NCI-H187 treated with DMSO at 0.1 percent for 48 hours (cell line): ENCODE measurements around the gene CRAMP1.
"Not testable (repeated sequence)": the region's sequence is repeated elsewhere in the genome, so short reads cannot be mapped to it uniquely, and the experiment has no call there.

Experiments
- DNase-seq: peaks from one replicate; lab custom pipeline; 2025; lab: John Stamatoyannopoulos, UW

The CRAMP1 gene, protein sequence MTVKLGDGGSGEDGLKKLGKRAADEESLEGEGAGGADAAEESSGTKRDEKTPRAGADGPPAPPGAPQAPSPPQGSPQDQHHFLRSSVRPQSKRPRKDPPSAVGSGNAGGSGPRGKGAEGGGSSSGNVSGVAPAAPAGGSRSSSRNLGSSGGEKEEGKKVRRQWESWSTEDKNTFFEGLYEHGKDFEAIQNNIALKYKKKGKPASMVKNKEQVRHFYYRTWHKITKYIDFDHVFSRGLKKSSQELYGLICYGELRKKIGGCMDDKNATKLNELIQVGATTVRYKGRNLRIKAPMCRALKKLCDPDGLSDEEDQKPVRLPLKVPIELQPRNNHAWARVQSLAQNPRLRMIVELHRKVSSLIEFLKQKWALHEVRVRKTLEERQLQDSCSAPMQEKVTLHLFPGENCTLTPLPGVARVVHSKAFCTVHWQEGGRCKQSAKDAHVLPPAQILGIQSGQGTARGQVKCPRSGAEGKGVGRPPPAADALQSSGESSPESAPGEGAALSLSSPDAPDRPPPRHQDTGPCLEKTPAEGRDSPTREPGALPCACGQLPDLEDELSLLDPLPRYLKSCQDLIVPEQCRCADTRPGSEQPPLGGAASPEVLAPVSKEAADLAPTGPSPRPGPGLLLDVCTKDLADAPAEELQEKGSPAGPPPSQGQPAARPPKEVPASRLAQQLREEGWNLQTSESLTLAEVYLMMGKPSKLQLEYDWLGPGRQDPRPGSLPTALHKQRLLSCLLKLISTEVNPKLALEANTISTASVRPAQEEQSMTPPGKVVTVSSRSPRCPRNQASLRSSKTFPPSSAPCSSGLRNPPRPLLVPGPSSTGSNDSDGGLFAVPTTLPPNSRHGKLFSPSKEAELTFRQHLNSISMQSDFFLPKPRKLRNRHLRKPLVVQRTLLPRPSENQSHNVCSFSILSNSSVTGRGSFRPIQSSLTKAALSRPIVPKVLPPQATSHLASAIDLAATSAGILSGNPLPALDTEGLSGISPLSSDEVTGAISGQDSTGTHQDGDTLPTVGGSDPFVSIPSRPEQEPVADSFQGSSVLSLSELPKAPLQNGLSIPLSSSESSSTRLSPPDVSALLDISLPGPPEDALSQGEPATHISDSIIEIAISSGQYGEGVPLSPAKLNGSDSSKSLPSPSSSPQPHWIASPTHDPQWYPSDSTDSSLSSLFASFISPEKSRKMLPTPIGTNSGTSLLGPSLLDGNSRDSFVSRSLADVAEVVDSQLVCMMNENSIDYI (N-terminal part only)

DNA sequence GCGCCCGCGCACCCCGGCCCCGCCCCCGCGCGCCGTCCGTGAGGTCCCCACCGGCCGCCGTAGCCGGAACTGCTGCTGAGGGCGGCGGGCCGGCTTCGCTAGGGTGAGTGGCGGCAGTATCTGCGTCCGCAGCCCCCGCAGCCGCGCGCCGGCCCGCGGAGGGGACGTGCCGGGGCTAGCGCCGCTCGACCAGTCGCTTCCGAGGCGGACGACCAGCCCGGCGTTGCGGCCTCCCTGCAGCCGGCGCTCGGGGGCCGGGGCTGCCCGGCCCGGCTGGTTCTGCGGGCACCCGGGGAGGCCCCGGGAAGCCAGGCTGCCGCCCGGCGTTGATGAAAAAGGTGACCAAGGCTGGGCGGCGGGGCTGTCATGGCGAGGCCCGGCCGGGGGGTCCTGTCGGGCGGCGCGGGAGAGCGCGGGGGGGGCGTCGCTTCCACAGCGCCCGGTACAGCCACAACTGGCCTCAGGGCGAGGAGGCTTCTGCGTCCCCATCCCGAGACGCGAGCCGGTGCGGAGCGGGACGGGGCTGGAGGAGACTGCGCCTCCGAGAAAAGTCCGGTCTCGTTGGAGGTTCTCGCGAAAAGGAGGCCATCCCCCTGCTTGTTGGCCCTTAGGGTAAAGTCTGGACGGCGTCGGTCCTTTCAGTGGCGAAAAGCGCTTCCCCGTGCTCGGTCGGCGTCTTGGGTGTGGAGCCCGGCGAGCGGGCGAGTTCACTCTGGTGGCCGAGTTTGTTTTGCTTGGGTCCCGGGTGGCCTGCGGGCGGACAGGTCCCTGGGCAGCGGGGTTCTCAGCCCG is at the start of gene CRAMP1:
CRAMP1 (plus strand) TSS at position 41 of the 792 bp plus-strand sequence. CDS start 2,280 bp downstream, outside the sequence.
- no peak for DNase-seq

DNA sequence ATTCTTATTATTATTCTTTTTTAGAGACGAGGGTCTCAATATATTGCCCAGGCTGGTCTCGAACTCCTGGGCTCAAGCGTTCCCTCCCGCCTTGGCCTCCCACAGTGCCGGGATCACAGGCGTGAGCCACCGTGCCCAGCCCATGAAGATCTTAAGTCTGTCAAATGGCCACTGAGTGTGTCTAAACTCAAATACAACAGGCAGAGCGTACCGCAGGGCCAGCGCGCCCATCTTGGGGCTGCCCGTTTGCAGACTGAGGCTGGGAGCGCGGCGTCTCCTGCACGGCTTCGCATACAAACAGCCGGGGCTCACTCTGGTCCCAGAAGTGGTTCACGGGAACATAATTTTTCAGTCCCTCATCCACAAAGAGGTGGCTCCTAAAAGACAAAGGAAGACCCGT is 48.4 kb upstream of the CRAMP1 start:
- no peak for DNase-seq

DNA sequence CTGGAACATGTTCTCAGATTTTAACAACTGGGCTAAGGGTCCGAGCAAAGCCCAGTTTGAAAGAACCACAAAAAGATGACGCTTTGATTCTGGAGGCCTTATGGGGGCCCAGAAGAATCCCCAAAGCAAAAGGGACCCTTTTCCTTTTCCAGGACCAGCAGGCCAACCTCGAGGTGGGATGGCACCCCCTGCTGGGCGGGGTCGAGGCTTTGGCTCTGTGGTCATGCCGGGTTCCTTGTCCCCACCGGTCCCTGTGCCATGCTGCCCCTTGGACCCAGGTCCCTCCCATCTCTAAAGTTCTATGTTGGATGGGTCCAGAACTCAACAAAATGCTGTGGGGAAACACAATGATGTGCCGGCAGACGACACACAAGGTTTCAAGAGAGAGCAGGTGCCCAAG is 47.8 kb upstream of the CRAMP1 start:
- DNase-seq = no peak

DNA sequence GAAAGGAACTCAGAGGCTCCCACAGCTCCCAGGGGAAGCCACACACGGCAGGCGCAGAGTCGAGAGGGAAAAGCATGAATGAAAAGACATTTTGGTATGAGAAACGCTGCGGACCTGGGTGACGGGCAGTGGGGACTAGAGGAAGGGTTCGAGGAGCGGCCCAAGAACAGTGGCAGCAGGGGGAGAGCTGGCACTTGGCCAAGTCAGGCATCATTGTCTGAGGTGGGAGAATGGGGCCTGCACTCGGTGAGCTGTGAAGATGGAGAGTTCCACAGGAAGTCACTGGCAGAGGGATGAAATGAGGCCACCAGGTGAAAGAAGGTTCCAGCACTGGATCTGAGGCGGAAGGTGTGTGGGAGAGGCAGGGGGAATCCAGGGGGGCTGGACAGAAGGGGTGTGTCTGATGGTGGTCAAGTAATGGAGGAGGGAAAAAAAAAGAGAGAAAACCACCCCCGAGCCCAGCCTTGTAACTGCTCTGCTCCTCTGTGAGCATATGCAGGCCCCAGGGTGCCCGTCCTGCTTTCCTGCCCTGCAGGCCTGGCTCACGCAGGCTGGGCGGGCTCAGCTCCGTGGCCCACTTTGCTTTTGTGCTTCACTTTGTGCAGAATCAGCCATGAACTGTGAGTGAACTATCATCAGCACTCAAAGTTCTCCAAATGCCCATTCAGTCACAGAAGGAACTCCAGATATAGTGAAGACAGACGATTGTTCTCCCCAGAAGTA is 46.9 kb upstream of the CRAMP1 start:
- DNase-seq = no peak

DNA sequence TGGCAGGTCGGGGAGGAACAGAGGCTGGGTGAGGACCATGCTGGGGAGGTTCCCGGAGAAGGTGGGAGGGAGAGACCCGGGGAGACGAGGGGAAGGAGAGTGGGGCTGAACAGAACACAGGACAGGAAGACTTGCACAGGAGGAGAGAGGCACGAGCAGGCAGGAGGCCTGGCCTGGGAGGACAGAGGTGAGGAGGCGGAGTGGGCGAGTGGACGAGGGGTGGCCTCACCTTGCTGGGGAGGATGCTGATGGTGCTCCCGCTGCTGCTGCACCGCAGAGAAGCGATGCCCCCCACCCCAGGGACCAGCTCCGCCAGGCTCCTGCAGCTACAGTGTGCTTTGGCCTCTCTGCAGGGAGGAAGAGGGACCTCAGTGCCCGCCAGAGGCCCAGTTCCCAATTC is 44.2 kb upstream of the CRAMP1 start:
- DNase-seq = no peak

DNA sequence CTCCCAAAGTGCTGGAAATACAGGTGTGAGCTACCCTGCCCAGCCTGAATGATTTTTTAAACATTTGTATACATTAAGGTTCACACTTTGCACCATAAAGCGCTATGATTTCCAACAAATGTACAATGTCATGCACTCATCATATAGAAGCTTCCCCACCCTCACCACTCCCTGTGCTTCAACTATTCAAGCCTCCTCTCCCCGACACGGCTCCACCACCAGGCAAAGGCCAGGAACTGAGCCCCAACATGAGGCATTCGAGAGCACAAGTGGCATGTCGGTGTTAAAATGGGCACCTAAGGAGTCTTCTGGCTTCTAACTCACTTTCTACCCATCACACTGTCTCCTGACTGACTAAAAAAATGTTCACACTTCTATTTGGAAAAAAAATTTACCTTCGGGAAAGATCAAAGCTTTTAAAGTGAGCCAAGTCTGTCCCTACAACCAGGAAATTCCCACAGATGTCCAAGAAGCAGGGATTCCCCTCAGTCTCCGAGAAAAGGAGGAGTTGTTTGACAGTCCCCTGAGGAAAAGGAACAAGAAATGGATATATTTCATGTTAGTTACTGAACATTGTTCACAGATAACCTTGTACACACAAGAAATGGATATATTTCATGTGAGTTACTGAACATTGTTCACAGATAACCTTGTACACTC is 41.0 kb upstream of the CRAMP1 start:
- no peak for DNase-seq

DNA sequence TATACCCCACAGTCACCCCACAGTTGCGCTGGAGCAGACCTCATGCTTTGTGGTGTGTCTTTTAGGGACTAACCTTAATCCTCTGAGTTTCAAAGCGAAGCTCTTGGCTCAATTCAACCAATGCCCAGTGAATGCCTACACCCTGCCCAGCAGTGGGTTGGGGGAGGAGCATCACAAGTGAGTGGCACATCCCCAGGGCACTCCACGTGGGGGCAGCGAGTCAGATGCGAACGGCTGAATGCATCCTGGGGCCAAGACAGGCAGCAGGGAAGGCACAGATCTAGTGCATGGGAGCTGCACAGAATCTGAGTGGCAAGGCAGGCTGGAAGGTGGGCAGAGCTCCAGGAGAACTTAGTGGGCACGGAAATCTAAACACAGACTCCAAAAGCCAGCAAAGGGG is 39.5 kb upstream of the CRAMP1 start:
- no peak for DNase-seq

DNA sequence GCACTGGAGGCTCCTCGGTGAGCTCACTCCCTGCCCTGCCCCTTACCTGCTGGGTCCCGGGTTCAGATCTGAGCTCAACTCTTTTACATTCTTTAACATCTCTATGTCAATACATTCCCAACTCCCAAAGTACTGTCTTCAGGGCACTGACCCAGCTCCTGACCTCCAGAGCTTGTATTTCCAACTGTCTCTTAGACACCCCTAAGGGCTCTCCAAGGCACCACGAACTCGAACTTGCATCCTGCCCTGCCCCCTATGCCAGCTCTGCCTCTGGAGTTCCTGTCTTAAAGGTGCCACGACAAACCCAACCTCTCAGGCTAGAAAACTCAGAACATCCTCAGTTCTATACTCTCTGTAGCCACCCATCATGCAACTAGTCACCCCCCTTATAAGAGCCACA is 38.9 kb upstream of the CRAMP1 start:
- no peak for DNase-seq

DNA sequence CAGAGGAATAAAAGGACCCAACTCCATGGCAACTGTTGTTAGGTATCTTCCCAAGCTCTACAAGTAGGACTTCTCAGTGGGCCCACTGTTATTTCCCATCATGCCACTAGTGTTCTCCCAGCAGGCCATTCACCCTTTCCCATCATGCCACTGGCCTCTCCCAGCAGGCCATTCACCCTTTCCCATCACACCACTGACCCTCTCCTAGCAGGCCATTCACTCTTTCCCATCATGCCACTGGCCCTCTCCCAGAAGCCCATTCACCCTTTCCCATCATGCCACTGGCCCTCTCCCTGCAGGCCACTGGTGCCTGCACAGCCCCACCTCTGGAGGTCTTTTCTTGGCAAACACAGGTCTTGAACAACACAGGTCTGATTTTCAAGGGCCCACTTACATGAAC is 36.6 kb upstream of the CRAMP1 start:
- DNase-seq = no peak

DNA sequence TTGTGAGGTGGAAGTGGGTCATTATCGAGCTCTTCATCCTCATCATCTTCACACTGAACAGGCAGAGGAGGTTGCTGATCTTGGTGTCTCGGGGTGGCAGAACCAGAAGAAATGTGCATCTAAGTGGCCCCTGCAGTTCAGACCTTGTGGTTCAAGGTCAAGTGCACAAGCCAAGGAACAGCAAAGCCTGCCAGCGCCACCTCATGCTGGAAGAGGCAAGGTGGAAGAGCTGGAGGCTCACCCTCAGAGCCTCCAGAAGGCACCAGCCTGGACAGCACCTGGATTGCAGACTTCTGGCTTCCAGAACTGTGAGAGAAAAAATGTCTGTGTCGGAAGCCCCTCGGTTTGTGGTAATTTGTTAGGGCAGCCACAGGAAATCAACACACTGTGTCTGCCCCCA is 32.9 kb upstream of the CRAMP1 start:
- DNase-seq = no peak

DNA sequence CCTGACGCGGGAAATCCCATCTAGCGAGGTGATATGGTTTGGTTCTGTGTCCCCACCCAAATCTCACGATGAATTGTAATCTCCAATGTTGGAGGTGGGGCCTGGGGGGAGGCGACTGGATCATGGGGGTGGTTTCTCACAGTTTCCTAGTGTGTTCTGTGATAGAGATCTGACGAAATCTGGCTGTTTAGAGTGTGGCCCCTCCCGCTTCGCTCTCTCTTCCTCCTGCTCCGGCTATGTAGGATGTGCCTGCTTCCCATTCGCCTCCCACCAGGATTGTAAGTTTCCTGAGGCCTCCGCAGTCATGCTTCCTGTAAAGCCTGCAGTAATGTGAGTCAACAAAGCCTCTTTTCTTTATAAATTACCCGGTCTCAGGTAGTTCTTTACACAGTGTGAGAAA is 31.9 kb upstream of the CRAMP1 start:
- no peak for DNase-seq

DNA sequence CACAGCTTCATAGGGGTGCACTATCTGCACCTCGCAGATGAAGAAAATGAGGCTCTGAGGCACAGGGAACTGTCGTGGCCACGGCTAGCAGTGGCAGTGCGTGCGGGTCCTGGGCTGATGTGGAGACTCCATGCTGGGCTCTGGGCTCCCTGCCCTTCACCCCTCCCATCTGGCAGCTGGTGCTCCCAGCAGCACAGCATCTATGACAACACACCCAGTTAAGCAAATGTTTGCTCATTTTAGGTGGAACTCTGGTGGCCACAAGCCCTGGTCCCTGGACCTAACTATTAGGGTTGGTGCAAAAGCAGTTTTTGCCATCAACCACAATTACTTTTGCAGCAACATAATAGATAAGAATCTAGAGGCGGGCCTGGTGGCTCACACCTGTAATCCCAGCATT is 31.2 kb upstream of the CRAMP1 start:
- DNase-seq = no peak

DNA sequence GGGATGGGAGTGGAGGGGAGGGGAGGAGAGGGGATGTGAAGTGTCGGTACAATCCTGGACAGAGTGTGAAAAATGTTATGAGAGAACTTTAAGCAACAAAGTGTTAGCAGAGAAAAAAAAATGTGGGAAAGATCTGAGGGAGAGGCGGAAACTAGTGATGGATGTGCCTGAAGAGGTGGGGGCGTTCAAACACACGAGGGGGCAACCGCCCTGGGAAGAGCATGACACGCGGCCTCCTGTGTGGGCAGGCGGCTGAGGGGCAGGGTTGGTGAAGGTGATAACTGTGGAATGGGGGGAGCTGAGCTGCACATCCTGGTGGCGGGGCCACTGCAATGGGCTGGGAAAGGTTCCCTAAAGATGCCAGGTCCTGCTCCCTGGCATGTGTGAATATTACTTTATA is 30.4 kb upstream of the CRAMP1 start:
- no peak for DNase-seq

DNA sequence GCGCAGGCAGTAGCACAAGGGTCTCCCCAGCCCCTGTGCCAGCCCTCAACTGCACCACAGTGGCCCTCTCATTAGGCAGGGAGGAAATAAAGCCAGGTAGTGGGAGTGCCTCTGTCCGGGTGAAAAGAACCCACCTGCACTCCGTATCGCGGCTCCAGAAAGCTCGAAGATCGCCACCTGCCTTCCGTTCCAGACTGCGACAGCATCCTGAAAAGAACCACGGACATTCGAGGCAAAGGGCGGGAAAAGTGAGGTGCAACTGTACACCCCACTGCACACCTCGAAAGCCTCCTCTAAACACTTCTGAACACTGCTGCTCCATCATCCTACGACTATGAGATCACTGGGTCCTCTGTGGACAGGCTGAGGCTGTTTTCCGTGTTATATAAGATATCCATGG is 29.0 kb upstream of the CRAMP1 start:
- no peak for DNase-seq

DNA sequence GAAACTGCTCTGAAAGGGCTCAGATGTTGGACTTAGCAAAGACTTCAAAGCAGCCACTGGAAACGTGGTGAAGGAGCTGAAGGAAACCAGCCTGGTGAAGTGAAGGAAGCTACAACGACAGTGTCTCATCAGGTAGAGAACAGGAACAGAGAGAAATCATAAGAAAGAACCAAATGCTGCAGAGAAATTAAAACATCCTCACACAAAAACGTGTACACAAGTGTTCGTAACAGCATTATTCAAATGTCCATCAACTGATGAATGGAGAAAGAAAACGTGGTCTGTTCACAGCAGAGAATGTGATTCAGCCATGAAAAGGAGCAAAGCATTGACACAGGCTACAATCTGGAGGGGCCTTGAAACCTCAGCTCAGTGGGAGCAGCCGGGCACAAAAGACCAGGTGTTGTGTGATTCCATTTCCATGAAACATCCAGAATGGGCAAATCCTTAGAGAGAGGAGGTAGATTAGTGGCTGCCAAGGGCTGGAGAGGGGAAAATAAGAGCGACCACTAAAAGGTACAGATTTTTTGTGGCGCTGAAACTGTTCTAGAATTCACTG is 27.2 kb upstream of the CRAMP1 start:
- no peak for DNase-seq

DNA sequence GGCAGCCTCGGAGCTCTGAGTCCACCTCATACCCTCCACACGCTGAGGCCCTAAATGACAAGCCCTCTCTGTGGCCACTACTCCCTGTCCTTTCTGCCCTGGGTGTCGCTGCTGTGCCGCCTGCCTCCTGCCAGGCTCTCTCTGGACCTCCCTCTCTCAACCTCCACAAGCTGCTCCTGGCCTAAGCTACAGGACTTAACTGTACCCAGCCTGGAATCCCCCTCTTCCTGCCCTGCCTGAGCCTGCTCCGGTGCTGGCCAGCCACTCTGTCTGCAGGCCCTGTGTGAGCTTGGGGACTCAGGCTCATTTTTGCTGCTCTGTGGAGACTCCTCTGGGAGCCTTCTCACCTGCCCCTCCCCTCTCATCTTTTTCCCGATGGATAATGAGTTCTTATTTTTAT is 21.8 kb upstream of the CRAMP1 start:
- no peak for DNase-seq

DNA sequence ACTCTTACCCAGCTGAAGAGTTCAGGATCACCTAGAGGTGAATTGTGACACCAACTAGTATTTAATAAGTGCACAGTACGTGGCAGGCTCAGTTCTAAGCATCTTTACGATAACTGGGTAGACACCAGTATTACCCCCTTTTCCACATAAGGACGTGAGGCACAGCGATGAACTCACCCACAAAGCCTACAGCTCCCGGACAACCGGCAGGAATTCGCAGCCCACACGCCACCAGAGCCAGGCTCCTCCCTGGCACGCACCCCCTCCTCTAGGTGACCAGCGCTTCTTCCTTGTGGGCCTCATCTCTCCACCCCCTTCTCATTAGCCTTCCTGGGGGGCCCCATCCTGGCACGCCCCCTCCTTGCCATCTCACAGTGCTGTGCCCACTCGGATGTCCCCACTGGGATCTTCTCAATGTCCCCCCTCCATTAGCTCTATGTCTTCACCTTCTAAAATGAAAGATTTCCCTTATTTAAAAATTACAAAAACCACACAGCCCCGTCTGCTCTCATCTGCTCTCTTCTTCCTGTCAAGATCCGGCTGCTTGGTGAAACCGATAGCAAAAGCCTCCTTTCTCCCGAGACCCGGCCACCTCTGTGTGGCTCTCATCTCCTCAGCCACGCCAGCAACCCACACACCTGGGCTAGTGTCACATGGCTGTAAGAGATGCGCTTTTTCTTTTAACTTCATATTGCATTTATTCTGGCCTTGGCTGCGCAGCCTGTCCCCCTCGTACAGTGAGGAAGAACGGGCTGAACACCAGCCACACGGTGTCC is 21.0 kb upstream of the CRAMP1 start:
- no peak for DNase-seq

DNA sequence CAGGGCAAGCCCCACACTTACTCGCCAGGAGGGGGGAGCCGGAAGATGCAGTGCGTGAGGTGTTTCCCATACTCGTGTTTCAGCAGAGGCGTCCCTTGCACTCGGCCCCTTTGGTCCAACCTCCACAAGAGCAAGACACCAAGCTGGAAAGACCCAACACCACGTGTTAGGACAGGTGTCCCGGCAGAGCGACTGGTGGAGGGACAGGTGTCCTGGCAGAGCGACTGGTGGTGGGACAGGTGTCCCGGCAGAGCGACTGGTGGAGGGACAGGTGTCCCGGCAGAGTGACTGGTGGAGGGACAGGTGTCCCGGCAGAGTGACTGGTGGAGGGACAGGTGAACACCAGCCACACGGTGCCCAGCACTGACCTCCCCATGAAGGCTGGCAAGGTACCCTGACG is 19.7 kb upstream of the CRAMP1 start:
- DNase-seq = no peak

DNA sequence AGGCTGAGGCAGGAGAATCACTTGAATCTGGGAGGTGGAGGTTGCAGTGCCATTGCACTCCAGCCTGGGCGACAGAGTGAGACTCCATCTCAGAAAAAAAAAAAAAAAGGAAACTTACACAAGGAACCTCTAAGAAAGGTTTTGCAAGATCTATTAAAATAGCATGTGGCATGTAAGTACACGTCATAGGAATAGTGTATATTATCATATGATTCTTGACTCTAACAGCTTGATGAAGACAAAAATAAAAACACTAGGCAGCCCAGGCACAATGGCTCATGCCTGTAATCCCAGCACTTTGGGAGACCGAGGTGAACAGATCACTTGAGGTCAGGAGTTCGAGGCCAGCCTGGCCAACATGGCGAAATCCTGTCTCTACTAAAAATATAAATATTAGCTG is 16.6 kb upstream of the CRAMP1 start:
- not testable (repeated sequence) for DNase-seq
